CD14-positive monocyte (primary cell): ENCODE results near the gene LRIG1. TPM values are rescaled to one million over a fixed set of nuclear protein-coding genes. Genes with fewer than 3 reads are reported as not detected.

Experiments
- DNase-seq, 3 donors: peaks; one replicate each; pipeline ENCODE4 v3.0.0-alpha.2; 2011 to 2022
- H2AFZ ChIP-seq: 2 replicates; pipeline ENCODE4 v1.6.0; 2012; ENCODE audit warnings: mild to moderate bottlenecking, low read depth, low read length, inconsistent platforms; ENCODE audit not compliant: insufficient read depth, poor library complexity, severe bottlenecking
- H3K27ac ChIP-seq, 2 donors: 1 replicate in 1 of 2; 2 replicates in 1 of 2; pipeline ENCODE4 v1.5.1; 2012 to 2013; ENCODE audit warnings: low read length in 2 of 2, control low read depth in 1 of 2, inconsistent platforms in 1 of 2, low read depth in 1 of 2, mild to moderate bottlenecking in 1 of 2
- H3K27me3 ChIP-seq, 2 donors: one replicate each; pipeline versions ENCODE4 v1.6.0 to v1.6.1; 2011 to 2013; ENCODE audit warnings: low read length in 2 of 2; ENCODE audit not compliant: control insufficient read depth in 2 of 2, insufficient read depth in 2 of 2
- H3K36me3 ChIP-seq, 2 donors: replicated peaks in 1 of 2; 1 replicate in 1 of 2; 2 replicates in 1 of 2; pipeline versions ENCODE4 v1.5.1 to v1.6.1; 2012 to 2013; ENCODE audit warnings: low read length in 2 of 2, control low read depth in 1 of 2, inconsistent platforms in 1 of 2, mild to moderate bottlenecking in 1 of 2; ENCODE audit not compliant: insufficient read depth in 2 of 2, control insufficient read depth in 1 of 2
- H3K4me1 ChIP-seq, 2 donors: 1 replicate in 1 of 2; 2 replicates in 1 of 2; pipeline versions ENCODE4 v1.5.1 to v1.6.1; 2012 to 2013; ENCODE audit warnings: low read length in 2 of 2, control low read depth in 1 of 2, inconsistent platforms in 1 of 2, mild to moderate bottlenecking in 1 of 2, moderate library complexity in 1 of 2; ENCODE audit not compliant: insufficient read depth in 2 of 2, control insufficient read depth in 1 of 2
- H3K4me2 ChIP-seq: replicated peaks from 2 replicates; pipeline ENCODE3; 2012; ENCODE audit warnings: low read length, moderate library complexity, mild to moderate bottlenecking; ENCODE audit not compliant: poor library complexity, severe bottlenecking; ENCODE audit errors: extremely low read depth
- H3K4me3 ChIP-seq, 3 experiments: fragments of 200-600 bp in 1 of 3; sonication (generic) in 1 of 3; replicated peaks in 1 of 3; 1 replicate in 2 of 3; 2 replicates in 1 of 3; pipeline ENCODE4 v1.5.1; 2011 to 2013; ENCODE audit warnings: low read length in 3 of 3, mild to moderate bottlenecking in 3 of 3, control low read depth in 2 of 3, low read depth in 2 of 3, inconsistent platforms in 1 of 3, moderate library complexity in 1 of 3
- H3K79me2 ChIP-seq: 2 replicates; pipeline ENCODE4 v1.6.0; 2012; ENCODE audit warnings: mild to moderate bottlenecking, control low read depth, inconsistent platforms, low read length, moderate library complexity; ENCODE audit not compliant: insufficient read depth
- H3K9ac ChIP-seq: 2 replicates; pipeline ENCODE4 v1.6.0; 2017; ENCODE audit warnings: low read length, mild to moderate bottlenecking; ENCODE audit not compliant: insufficient read depth, poor library complexity, severe bottlenecking
- H3K9me3 ChIP-seq, 2 donors: replicated peaks in 1 of 2; 1 replicate in 1 of 2; 2 replicates in 1 of 2; pipeline versions ENCODE4 v1.5.1 to v1.6.1; 2012 to 2013; ENCODE audit warnings: low read length in 2 of 2, control low read depth in 1 of 2; ENCODE audit not compliant: control insufficient read depth in 1 of 2, insufficient read depth in 1 of 2
- H4K20me1 ChIP-seq: 2 replicates; pipeline ENCODE4 v1.6.0; 2012; ENCODE audit warnings: mild to moderate bottlenecking, low read length, control low read depth, moderate library complexity; ENCODE audit not compliant: insufficient read depth
- H3K27ac Mint-ChIP-seq, 7 donors: one replicate each; pipeline ENCODE4 v1.8.0; 2020; ENCODE audit warnings: mild to moderate bottlenecking in 7 of 7, mixed read lengths in 7 of 7, moderate library complexity in 6 of 7, inconsistent platforms in 2 of 7
- H3K27me3 Mint-ChIP-seq, 3 donors: one replicate each; pipeline ENCODE4 v1.8.0; 2021 to 2022; ENCODE audit warnings: low read depth in 3 of 3, mild to moderate bottlenecking in 3 of 3, mixed read lengths in 3 of 3, moderate library complexity in 3 of 3, inconsistent platforms in 1 of 3
- H3K36me3 Mint-ChIP-seq, 2 donors: one replicate each; pipeline ENCODE4 v1.8.0; 2020; ENCODE audit warnings: mixed read lengths in 2 of 2, inconsistent platforms in 1 of 2, mild to moderate bottlenecking in 1 of 2
- H3K4me1 Mint-ChIP-seq: one replicate; pipeline ENCODE4 v1.8.0; 2020; ENCODE audit warnings: mild to moderate bottlenecking, mixed read lengths
- H3K4me3 Mint-ChIP-seq, 2 donors: one replicate each; pipeline ENCODE4 v1.8.0; 2020; ENCODE audit warnings: mild to moderate bottlenecking in 2 of 2, mixed read lengths in 2 of 2, moderate library complexity in 1 of 2
- H3K9me3 Mint-ChIP-seq, 7 donors: one replicate each; pipeline ENCODE4 v1.8.0; 2020 to 2022; ENCODE audit warnings: mixed read lengths in 7 of 7, mild to moderate bottlenecking in 6 of 7, moderate library complexity in 6 of 7, inconsistent platforms in 2 of 7
- WGBS: methylation state at CpG from one replicate; pipeline ENCODE4 v1.1.5; 2013; ENCODE audit warnings: missing lambda C conversion rate; ENCODE audit not compliant: insufficient coverage; 5-methylcytosine and 5-hydroxymethylcytosine counted together
- intact Hi-C, 2 donors: fragments of 100-400 bp; cut with micrococcal nuclease; formaldehyde crosslinking; loops; one replicate each; pipeline versions ENCODE4 v1.15.0 to v1.15.1; 2023
- polyA plus RNA-seq, 3 donors: library from polyadenylated mRNA; depleted of rRNA in 1 of 3; unstranded in 2 of 3; stranded (reverse) in 1 of 3; fragments of 300-500 nt in 2 of 3; fragments of >200 nt in 1 of 3; fragmentation: Illumina TruSeq in 2 of 3; gene quantifications; 1 replicate in 2 of 3; 2 replicates in 1 of 3; pipeline ENCODE4 v1.2.3, GENCODE V29; 2012 to 2021
- TF ChIP-seq, protein P1 (sequence below): fragments of 200-600 bp; IDR thresholded peaks from one replicate; pipeline ENCODE4 v1.8.0; 2022; ENCODE audit warnings: antibody characterized with exemption, mild to moderate bottlenecking

The LRIG1 gene
- polyA plus RNA-seq, 3 donors = 0.82 to 1.9 (median 1.0) TPM

DNA sequence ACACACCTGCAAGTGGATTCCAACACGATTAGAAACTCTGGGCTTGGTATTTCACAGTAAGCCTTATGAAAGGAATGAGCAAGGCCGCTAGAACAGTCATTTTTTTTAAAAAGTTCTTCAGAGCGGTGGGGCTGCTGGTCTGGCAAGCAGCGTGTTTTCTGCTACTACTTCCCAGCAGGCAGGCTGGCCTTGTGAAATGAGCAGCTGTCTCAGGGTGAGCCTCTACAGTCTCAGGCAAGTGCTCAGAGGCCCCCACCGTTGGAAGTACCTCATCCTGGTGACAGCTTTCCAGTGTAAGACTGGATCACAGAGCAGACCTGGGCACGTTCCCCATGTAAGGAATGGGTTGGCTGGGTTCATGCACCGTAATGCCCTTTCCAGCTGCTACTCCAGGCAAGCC lies 119.2 kb downstream of the LRIG1 start:
- peaks cover 0 to 24% (median 6%) of the 10 kb centered on the region in 7 donors for H3K9me3 Mint-ChIP-seq
- peaks cover 0 to 16% of the 10 kb centered on the region in 2 donors for H3K9me3 ChIP-seq
- H3K4me1 Mint-ChIP-seq = peaks cover 6% of the 10 kb centered on the region
- TF ChIP-seq, protein P1, sequence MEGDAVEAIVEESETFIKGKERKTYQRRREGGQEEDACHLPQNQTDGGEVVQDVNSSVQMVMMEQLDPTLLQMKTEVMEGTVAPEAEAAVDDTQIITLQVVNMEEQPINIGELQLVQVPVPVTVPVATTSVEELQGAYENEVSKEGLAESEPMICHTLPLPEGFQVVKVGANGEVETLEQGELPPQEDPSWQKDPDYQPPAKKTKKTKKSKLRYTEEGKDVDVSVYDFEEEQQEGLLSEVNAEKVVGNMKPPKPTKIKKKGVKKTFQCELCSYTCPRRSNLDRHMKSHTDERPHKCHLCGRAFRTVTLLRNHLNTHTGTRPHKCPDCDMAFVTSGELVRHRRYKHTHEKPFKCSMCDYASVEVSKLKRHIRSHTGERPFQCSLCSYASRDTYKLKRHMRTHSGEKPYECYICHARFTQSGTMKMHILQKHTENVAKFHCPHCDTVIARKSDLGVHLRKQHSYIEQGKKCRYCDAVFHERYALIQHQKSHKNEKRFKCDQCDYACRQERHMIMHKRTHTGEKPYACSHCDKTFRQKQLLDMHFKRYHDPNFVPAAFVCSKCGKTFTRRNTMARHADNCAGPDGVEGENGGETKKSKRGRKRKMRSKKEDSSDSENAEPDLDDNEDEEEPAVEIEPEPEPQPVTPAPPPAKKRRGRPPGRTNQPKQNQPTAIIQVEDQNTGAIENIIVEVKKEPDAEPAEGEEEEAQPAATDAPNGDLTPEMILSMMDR = no peak
- H3K4me1 ChIP-seq = no peaks in the 10 kb centered on the region
- WGBS = 93% methylated on average over 6 of the region's 7 CpGs
- H3K27ac ChIP-seq = no peak overlapping the region
- no peaks in the 10 kb centered on the region for H3K79me2 ChIP-seq
- H3K4me3 Mint-ChIP-seq = no peak overlapping the region
- peaks cover 0 to 2% (median 0%) of the 10 kb centered on the region in 3 donors for H3K27me3 Mint-ChIP-seq
- DNase-seq = no peak
- H3K36me3 ChIP-seq = peaks cover 32 to 94% of the 10 kb centered on the region in 2 donors
- peaks cover 86 to 87% of the 10 kb centered on the region in 2 donors for H3K36me3 Mint-ChIP-seq
- H3K27me3 ChIP-seq = no peaks in the 10 kb centered on the region
- intact Hi-C loops = no loop called here
- no peak overlapping the region for H3K4me2 ChIP-seq
- H4K20me1 ChIP-seq = no peaks in the 10 kb centered on the region
- H3K9ac ChIP-seq = no peak overlapping the region
- H2AFZ ChIP-seq = no peak overlapping the region
- no peak overlapping the region for H3K27ac Mint-ChIP-seq
- H3K4me3 ChIP-seq = no peak overlapping the region

DNA sequence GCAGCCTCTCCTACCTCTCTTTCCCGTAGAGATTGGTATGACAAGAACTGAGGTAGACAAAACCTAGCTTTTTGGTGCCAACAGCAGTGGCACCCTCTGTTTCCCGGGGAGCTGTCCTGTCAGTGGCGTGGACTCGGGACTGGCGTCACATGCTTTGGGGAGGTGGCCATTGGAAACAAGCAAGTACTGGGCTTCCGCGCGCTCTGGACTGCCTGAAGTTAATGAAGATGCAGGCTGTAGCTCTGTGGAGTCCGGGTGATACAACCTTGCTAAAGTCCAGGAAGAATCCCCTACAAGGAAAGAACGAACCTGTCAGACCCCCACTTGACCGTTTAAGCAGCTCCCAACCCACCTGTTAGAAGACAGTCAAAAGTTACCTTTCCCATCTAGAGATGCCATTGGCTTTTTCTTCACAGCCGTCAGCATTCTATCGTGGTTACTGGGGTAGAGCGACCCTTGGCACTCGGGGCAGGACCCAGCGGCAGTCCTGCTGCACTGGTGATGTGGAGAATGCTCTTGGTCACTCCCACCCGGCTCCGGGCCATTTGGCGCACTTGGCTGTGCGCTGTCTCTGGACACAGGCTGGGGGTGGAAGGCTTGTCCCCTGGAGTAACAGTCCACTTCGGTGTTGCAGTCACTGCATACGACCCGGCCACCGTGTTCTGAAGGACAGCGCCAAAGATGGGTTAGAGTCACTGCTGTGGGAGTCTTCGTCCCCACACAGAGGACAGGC lies 120.5 kb downstream of the LRIG1 start:
- whole genome bisulfite sequencing = 95% methylated on average over 22 of the region's 26 CpGs
- H3K4me3 ChIP-seq = no peak overlapping the region

More for the DNA sequence above, 120.5 kb downstream of the LRIG1 start:
- intact Hi-C loops = no loop called here
- no peak overlapping the region for H2AFZ ChIP-seq
- no peak overlapping the region for H3K4me2 ChIP-seq
- Mint-ChIP-seq H3K4me3 (no peak overlapping the region), H3K9me3 (peaks cover 0 to 15% (median 5%) of the 10 kb centered on the region in 7 donors), H3K27ac (peak overlapping the region in 1 of 7 donors; percentile 70), H3K4me1 (no peaks in the 10 kb centered on the region), H3K27me3 (peaks cover 0 to 2% (median 0%) of the 10 kb centered on the region in 3 donors), H3K36me3 (peaks cover 79 to 81% of the 10 kb centered on the region in 2 donors)
- no peaks in the 10 kb centered on the region for H4K20me1 ChIP-seq
- TF ChIP-seq, protein P1 = no peak
- no peak overlapping the region for H3K27ac ChIP-seq
- H3K27me3 ChIP-seq = no peaks in the 10 kb centered on the region
- H3K36me3 ChIP-seq = peaks cover 32 to 82% of the 10 kb centered on the region in 2 donors
- no peak overlapping the region for H3K9ac ChIP-seq
- no peaks in the 10 kb centered on the region for H3K4me1 ChIP-seq
- peaks cover 0 to 9% of the 10 kb centered on the region in 2 donors for H3K9me3 ChIP-seq
- DNase-seq = no peak
- no peaks in the 10 kb centered on the region for H3K79me2 ChIP-seq
